ENCODE measurements around the gene BMP3.

DNA sequence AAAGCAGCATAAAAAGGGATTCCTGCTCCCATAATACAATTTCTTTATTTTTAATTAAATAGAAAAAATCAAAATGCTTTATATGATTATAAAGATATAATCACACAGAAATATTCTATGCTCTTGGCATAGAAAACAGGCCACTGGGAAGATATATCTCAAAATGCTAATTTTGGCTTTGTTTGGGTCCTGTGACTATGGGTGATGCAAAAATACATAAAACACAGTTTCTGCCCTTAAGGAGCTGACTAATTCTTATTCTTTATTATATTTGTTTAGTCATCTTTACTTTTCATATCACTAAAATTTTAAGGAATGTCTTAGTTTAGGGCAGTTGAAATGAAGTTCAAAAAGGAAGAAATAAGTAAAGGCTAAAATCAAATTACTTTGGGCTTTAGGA, 7.0 kb upstream of the BMP3 start:
- TF ChIP-seq, protein P1, sequence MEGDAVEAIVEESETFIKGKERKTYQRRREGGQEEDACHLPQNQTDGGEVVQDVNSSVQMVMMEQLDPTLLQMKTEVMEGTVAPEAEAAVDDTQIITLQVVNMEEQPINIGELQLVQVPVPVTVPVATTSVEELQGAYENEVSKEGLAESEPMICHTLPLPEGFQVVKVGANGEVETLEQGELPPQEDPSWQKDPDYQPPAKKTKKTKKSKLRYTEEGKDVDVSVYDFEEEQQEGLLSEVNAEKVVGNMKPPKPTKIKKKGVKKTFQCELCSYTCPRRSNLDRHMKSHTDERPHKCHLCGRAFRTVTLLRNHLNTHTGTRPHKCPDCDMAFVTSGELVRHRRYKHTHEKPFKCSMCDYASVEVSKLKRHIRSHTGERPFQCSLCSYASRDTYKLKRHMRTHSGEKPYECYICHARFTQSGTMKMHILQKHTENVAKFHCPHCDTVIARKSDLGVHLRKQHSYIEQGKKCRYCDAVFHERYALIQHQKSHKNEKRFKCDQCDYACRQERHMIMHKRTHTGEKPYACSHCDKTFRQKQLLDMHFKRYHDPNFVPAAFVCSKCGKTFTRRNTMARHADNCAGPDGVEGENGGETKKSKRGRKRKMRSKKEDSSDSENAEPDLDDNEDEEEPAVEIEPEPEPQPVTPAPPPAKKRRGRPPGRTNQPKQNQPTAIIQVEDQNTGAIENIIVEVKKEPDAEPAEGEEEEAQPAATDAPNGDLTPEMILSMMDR (IDR thresholded peaks at IDR 0.05; ENCODE audit: insufficient read depth, low read depth, low read length): no peak
- TF ChIP-seq EZH2 (IDR thresholded peaks at IDR 0.05; ENCODE audit: insufficient read depth, low read length): no peak

Measured in astrocyte (in vitro differentiated cells and primary cell).